GM19238 (cell line): ENCODE results near the gene C2orf68.
A peak's percentile ranks its signal among the peaks of the same experiment; 100 is the strongest.
"Not testable (repeated sequence)": the region's sequence is repeated elsewhere in the genome, so short reads cannot be mapped to it uniquely, and the experiment has no call there.

Experiments
- DNase-seq: peaks from one replicate; pipeline ENCODE4 v3.0.0; 2011; ENCODE audit warnings: low spot score; ENCODE audit not compliant: insufficient read length

C2orf68 gene

GRCh38 chr2:85631316-85631715 lies 19.4 kb upstream of the C2orf68 start:
- DNase-seq: no peak

- no peak for DNase-seq
Observed at GRCh38 chr2:85628658-85629057, 16.8 kb upstream of the C2orf68 start.

GRCh38 chr2:85623991-85624390 lies 12.1 kb upstream of the C2orf68 start:
- no peak for DNase-seq

- DNase-seq: no peak
Observed at GRCh38 chr2:85621338-85621737, 9.5 kb upstream of the C2orf68 start.

- DNase-seq: no peak
Observed at GRCh38 chr2:85619617-85620016, 7.8 kb upstream of the C2orf68 start.

GRCh38 chr2:85617723-85618122 lies 5.9 kb upstream of the C2orf68 start:
- not testable (repeated sequence) for DNase-seq

- no peak for DNase-seq
Observed at GRCh38 chr2:85615413-85615728, 3.5 kb upstream of the C2orf68 start.

GRCh38 chr2:85614757-85615156 lies 2.9 kb upstream of the C2orf68 start:
- DNase-seq: not testable (repeated sequence)

- no peak for DNase-seq
Observed at GRCh38 chr2:85613717-85614515, 2.0 kb upstream of the C2orf68 start.

- DNase-seq: no peak
Observed at GRCh38 chr2:85611217-85611704, 605 bp downstream of the C2orf68 start.

GRCh38 chr2:85607268-85608215 lies 4.3 kb downstream of the C2orf68 start:
- DNase-seq: no peak

GRCh38 chr2:85606116-85606455 lies 5.8 kb downstream of the C2orf68 start:
- DNase-seq: no peak

GRCh38 chr2:85605406-85606115 lies 6.3 kb downstream of the C2orf68 start:
- DNase-seq: no peak

GRCh38 chr2:85604568-85605339 lies 7.1 kb downstream of the C2orf68 start:
- no peak for DNase-seq

- not testable (repeated sequence) for DNase-seq
Observed at GRCh38 chr2:85604133-85604444, 7.8 kb downstream of the C2orf68 start.

- peak; percentile 92 for DNase-seq
Observed at GRCh38 chr2:85602476-85603234, 9.2 kb downstream of the C2orf68 start, which contains the start of gene TMEM150A. TMEM150A (minus strand) TSS chr2:85602698; CDS start chr2:85601948, 750 bp downstream.

- no peak for DNase-seq
Observed at GRCh38 chr2:85601771-85602475, 9.9 kb downstream of the C2orf68 start.

- DNase-seq: no peak
Observed at GRCh38 chr2:85600951-85601770, 10.7 kb downstream of the C2orf68 start.

- DNase-seq: no peak
Observed at GRCh38 chr2:85600235-85600575, 11.7 kb downstream of the C2orf68 start.
